GM11168 (cell line): ENCODE data around the gene EAPP.
"Not testable (repeated sequence)": the region's sequence is repeated elsewhere in the genome, so short reads cannot be mapped to it uniquely, and the experiment has no call there.

Experiments
- in situ Hi-C: fragments of 300-500 bp; cut with MboI; formaldehyde crosslinking; loops from one replicate; pipeline ENCODE4 v1.12.0; 2022; ENCODE audit warnings: low sequenced_read_pairs; ENCODE audit not compliant: unreplicated experiment

EAPP gene

GRCh38 chr14:34489324-34489723, 50.2 kb downstream of the EAPP start:
- in situ Hi-C loops = no loop called here

GRCh38 chr14:34488528-34488927, 51.0 kb downstream of the EAPP start:
- in situ Hi-C loops = no loop called here

GRCh38 chr14:34484726-34485125, 54.8 kb downstream of the EAPP start:
- in situ Hi-C loops = no loop called here

- in situ Hi-C loops = no loop called here
Observed at GRCh38 chr14:34482463-34482862, 57.0 kb downstream of the EAPP start.

- in situ Hi-C loops = no loop called here
Observed at GRCh38 chr14:34479694-34480093, 59.8 kb downstream of the EAPP start.

- in situ Hi-C loops = no loop called here
Observed at GRCh38 chr14:34478261-34478660, 61.2 kb downstream of the EAPP start.

- in situ Hi-C loops = not testable (repeated sequence)
Observed at GRCh38 chr14:34476036-34476435, 63.5 kb downstream of the EAPP start.

GRCh38 chr14:34475163-34475562, 64.3 kb downstream of the EAPP start:
- in situ Hi-C loops = no loop called here

- in situ Hi-C loops = no loop called here
Observed at GRCh38 chr14:34474187-34474679, 65.3 kb downstream of the EAPP start.

- in situ Hi-C loops = no loop called here
Observed at GRCh38 chr14:34472706-34473279, 66.7 kb downstream of the EAPP start.

- in situ Hi-C loops = no loop called here
Observed at GRCh38 chr14:34470319-34470718, 69.2 kb downstream of the EAPP start.

GRCh38 chr14:34466691-34467090, 72.8 kb downstream of the EAPP start:
- in situ Hi-C loops = no loop called here
